Activated CD4-positive, alpha-beta T cell treated with anti-CD3 and anti-CD28 coated beads, Interleukin-10, Interleukin-2, amounts not matched to agents 100 ng/mL and 50 ng/mL, durations not matched to agents 16 hours and 8 hours (primary cell): Measurements from ENCODE around the gene ZDHHC3.
A peak's percentile ranks its signal among the peaks of the same experiment; 100 is the strongest.

ENCODE experiments used
- DNase-seq: peaks from one replicate; pipeline ENCODE4 v3.0.0-alpha.2; 2020

ZDHHC3 gene

DNA sequence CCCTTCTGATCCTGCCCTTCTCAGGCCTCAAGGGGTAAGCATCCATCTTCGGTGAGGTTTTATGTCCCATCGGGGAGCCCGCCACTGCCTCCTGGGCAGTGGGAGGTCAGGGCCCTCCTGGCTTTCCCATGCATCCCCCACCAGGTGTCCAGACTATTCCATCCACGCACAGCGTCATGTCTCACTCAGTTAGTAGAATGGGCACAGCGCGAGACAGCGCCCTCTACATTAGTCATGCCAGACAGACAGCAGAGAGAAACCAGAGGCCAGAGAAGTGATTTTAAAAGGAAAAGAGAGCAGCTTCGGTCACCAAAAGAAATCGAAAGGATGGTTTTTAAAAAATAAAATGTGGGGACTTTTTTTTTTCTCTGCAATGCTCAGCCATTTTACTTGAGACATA, 49.8 kb downstream of the ZDHHC3 start:
- DNase-seq = no peak

DNA sequence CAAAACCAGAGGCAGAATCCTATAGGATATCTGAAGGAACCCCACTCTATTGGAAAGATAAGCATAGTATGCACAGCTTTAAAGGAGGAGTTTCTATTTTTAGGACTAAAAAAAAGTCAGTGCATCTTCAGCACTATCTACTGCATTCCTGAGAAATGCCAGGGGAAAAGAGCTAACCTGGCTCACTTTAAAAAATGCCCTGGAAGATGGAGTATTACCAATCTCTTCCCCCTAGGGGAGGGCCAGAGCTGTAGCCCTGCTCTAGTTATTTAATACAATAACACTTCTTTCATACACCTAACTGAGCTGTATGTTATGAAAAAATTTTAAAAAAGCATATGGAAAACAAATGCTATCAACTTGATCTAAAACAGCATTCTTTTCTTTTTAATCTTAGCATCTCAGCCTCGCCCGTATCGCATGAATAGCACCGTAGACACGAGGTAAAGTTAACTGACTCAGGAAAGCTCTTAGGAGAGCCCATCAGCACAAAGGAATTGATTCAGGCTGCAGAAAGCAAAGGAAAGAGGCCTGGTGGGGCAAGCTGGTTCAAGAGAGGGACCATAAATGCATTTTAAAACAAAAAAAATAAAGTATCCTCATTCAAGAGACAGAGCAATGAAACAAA, 51.4 kb downstream of the ZDHHC3 start:
- DNase-seq = no peak

DNA sequence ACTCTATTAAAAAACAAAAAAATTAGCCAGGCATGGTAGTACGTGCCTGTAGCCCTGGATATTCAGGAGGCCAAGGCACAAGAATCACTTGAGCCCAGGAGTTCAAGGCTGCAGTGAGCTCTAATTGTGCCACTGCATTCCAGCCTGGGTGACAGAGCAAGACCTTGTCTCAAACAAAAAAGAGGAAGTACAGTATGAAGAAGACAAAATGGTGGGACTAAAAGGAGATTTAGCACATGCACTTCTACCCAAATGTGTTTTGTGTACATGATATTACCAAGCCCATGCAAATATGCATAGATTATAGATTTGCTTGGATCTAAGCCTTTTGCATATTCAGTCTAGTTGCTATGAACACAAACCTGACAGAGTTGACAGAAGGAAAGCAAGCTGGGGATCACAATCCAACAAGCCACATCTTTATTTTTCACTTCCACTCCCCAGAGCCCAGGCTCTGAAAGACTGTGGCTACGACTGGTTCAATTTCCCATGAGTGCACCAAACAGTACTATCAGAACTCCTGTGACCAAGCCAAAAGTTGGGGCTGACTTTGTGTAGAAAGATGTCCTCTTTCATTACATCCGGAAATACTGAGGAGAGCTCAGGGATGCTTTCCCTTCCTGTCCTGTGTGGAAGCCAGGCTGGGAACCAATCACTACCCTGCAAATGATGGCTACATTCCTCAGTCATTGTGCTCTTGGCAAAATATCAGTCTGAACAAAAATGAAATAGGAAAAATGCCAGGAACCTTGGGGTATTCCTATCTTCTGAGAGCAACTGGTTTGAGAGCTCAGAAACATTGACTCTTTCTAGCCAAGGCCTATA, 52.1 kb downstream of the ZDHHC3 start:
- no peak for DNase-seq

GRCh38 chr3:44920081-44920480, 55.9 kb downstream of the ZDHHC3 start:
- no peak for DNase-seq

GRCh38 chr3:44918581-44918980, 57.4 kb downstream of the ZDHHC3 start:
- no peak for DNase-seq

DNA sequence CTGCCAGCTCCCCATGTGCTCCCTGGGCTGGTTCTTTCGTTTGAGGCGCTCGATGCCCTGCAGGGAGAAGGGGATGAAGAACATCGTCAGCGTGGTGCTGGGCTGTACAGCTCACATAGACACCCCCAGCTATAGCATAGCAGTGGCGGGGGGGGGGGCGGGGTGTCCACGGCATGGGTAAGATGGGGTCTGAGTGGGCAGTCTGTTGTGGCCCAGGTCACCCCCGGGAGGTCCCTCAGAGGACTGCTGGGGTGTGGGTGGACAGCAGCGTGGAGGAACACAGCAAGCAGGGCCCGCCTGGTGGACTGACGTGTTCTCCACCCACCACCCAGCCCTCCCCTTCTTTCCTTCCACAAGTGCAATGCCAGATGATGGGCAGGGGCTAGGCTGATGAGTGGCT, 57.9 kb downstream of the ZDHHC3 start:
- DNase-seq = no peak

- no peak for DNase-seq
These were observed 60.1 kb downstream of the ZDHHC3 start for GRCh38 chr3:44915702-44916438.

DNA sequence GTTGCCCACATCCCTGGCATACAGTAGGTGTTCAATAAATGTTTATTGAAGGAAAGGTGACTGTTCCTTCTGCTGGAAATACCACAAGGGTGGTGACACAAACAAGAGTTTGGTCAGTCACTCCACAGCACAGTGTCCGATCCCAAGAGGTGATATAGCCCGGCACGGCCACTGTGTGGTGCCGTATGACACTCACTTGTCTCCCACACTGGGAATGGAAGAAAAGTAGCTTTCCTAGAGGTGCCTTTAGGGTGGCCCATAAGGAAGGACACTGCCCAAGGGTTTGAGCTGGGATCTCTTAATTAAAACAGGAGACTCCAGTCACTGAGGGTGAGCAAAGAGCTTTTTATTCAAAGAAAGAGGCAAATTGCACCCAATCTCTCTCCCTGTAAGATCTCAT, 61.0 kb downstream of the ZDHHC3 start:
- no peak for DNase-seq

GRCh38 chr3:44913868-44914468, 62.0 kb downstream of the ZDHHC3 start:
- peak; percentile 66 for DNase-seq

DNA sequence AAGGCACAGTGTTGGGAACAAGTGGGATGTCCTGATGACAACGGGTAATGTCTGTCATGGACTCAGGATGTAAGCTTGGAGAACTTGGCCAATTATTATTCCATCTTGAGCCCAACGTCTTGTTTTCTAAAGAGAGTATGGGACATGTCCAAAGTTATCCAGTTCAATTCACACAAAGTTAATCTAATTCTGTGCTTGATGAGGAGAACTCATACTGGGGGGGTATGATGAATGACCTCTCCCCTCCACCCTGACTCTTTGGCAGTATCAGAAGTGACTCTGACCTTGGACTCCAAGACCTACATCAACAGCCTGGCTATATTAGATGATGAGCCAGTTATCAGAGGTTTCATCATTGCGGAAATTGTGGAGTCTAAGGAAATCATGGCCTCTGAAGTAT, 65.3 kb downstream of the ZDHHC3 start:
- no peak for DNase-seq

DNA sequence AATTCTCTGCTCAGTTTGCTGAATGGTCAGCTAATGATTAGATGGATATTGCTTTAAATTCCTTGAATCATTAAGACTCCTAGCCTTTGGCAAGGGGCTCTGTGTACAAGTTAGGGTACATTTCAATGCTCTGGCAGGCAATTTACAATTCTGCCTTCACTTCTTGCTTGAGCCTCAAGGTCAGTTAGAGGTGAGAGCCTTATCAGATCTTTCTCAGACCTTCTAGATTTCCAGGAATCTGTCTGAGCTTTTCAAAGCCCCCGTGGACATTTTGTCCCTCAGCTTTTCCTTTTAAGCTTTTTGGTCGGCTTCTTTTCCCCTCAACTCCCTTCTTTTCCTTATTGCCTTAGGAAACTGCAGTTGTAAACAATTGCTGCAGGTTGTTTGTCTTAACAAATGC, 66.9 kb downstream of the ZDHHC3 start:
- no peak for DNase-seq

GRCh38 chr3:44907612-44908011, 68.4 kb downstream of the ZDHHC3 start:
- no peak for DNase-seq

GRCh38 chr3:44906997-44907396, 69.0 kb downstream of the ZDHHC3 start:
- peak; percentile 13 for DNase-seq

DNA sequence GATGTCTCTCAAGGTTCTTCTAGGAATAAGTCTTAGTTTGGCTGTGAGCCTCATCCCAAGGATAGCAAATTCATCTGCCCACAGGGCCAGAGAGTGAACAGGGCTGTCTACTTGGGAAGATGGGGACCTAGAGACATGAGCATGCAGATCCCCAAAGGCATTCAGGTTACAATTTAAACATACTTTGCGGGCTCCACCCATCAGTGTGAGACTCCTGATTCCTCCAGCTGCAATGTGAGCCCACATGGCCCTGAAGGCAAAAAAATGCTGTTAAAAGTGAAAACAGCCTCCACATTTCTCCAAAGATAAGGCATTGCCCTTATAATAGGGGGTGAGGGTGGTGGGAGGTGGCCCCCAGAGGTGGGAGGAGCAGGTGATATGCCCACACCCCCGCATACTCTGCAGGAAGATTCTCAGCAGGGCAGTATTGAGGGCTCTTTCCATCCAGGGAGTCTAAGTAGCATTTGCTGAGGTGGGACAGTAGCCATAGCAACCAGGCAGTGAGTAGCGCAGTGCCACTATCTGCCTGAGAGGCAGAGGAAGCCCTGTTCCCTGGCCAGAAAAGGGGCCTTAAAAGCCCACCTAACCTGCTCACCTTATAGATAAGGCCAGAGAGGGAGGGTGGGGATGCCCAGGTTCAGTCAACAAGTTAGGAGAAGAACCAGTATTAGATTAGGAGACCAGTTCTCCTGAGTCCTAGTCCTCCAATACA, 70.4 kb downstream of the ZDHHC3 start:
- DNase-seq = no peak

DNA sequence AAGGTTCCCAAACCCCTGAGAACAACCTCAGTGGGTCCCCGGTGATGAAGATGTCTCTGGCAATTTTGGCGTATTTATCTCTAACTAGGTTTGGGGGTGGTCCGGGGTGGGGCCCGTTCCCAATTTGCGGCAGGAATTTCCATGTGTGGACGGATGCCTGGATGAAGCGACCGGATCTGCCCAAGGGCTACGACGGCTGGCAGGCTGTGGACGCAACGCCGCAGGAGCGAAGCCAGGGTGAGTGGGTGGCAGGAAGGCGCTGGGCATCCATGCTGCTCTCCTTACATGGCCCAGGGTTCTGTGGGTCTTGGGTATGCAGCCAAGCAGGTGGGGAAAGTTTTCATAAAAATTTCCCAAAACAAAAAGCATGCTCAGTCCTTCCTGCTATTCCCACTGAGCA, 72.2 kb downstream of the ZDHHC3 start:
- no peak for DNase-seq

- DNase-seq = no peak
These were observed 72.7 kb downstream of the ZDHHC3 start for GRCh38 chr3:44903314-44903713.

DNA sequence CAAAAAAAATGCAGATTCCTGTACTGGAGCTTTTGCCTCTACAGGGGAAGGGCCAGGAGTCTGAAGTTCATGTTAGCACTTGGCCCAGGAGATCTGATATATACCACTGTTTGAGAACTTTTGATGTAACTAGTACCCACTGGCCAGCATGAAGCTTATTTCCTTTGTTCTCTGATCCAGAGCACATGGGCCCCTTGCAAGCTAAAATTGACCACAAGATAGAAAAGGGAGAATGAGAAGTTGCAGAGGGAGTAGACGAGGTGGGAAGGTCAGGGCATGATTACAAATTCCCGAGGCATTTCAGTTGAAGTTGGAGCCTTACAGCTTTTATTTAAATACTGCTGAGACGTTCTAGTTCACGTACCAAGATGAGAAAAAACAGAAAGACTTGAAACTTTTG, 73.3 kb downstream of the ZDHHC3 start:
- DNase-seq = no peak

DNA sequence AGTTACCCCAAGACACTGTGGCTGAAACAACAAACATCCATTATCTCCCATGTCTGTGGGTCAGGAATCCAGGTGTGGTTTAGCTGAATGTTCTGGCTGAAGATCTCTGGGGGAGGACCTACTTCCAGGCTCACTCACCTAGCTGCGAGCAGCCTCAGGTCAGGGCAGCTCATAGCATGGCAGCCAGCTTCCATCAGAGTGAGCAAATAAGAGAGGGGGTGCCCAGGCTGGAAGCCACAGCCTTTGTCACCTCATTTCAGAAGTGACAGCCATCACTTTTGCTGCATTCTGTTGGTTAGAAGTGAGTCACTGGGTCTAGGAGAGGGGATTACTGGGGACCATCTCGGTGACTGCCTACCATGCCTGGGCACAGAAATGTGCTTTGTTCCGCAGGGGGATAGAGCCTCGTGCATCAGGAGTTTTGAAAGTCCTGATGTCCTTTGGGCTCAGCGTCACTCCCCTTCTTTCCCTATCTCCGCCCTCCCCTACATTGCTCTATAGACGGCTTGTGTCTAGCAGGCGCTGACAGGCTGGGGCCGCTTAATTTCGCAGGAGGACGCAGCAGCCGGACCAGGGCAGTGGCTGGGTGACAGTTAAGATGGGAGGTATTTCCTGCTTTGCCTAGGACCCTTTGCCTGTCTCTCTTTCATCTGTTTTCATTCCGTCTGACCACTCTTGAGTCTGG, 76.1 kb downstream of the ZDHHC3 start:
- DNase-seq = peak; percentile 21

- DNase-seq = no peak
These were observed 79.5 kb downstream of the ZDHHC3 start for GRCh38 chr3:44896440-44896839.

DNA sequence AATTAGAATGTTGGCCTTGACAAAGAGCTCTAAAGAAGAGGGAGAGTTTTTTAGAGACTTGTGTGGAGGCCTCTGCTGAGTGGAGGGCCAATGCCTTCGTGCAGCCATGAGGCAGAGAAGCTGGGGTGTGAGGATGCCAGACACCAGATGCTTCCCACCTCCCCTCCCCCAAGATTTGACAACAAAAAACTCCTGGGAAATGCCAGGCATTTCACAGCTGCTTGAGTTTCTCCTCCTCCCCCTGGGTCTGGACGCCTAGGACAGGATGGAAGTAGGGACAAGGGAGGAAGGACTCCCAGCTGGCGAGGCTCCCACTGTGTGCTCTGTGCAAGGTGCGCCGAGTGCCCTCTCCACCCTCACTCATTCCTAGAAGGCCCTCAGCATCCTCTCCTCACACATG, 81.5 kb downstream of the ZDHHC3 start:
- no peak for DNase-seq

DNA sequence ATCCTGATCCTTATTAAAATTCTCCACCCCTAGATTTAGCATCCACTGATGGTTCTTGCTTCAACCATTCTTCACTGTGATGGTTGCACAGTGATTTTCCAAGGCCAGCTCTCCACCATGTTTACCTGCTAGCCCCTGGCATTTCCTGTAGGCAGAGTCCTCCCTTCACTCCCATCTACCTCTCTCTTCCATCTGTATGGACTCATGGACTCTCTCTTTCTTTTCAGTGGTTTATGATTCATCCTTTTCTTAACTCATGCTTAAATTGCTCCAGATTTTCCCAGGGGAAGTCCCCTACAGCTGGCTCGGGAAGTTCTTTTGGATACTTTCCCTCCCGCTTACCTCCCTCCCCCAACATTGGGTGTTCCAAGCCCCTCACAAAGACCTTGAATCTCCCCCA, 82.9 kb downstream of the ZDHHC3 start:
- no peak for DNase-seq

DNA sequence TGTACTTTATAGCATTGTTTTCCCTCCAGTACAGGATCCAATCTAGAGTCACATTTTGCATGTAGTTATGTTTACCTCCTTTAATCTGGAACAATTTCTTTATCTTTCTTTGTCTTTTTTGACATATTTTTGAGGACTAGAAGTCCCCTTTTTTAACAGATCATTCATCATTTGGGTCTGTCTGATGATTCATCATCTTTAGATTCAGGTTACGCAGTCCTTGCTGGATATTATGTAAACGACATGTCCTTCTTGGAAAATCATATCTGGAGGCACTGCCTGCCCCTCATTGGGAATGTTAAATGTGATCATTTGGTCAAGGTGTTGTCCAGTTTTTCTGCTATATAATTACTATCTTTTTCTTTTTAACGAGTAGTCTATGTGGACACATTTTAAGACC, 83.3 kb downstream of the ZDHHC3 start:
- no peak for DNase-seq
